ENCODE results near the gene ESPNL. TPM values are rescaled to one million over a fixed set of nuclear protein-coding genes. Genes with fewer than 3 reads are reported as not detected.

The ESPNL gene
- total RNA-seq, 1 experiment from 2014 or later, result 0.85 TPM

GRCh38 chr2:238130696-238131628 is 30.8 kb downstream of the ESPNL start:
- CTCF ChIA-PET, result no interaction called here
- BruUV-seq (replicated peaks), result no TSS peak

DNA sequence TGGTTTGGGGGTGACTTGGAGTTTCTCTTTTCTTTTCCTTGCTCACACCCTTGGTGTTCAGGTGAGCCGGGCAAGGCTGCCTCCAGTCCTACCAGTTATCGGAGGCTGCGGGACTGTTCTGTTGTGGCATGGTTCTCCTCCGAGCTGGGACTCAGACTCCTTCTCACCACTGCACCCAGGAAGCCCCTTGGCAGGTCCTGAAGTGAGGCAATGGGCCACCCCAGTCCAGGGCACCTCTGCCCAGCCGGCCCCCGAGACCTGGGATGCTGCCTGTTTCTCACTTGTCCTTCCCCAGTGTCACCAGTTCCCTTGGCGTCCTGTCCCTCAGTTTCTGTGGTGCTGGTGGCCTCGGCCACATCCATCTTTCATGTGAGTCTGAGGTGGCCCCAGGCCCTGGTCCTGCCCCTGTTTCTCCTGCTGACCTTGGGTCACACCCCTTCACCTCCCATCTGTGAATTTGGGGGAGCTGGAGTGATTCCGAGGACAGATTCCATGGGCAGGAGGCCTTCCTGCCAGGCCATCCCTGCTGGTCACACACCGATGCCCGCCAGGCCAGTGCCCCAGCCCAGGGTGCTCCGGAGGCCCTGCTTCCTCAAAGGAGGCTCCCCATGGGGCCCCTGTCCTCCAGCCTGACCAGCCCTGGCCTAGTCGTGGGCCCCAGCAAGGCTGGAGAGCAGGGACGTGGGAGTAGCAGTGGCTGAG is 31.8 kb downstream of the ESPNL start:
- Histone ChIP-seq H3K27me3 (ENCODE audit: control insufficient read depth, insufficient read depth, low read length) (no peaks in the 10 kb centered on the region), H3K36me3 (ENCODE audit: control insufficient read depth, insufficient read depth, low read length) (no peaks in the 10 kb centered on the region), H3K9me3 (ENCODE audit: control insufficient read depth, insufficient read depth, low read depth, low read length) (no peaks in the 10 kb centered on the region), H3K4me3 (ENCODE audit: low read depth in 2 of 2, low read length in 2 of 2) (no peak overlapping the region), H3K27ac (ENCODE audit: low read length) (no peak overlapping the region), H3K4me1 (ENCODE audit: control insufficient read depth, insufficient read depth, low read length) (no peaks in the 10 kb centered on the region)
- intact Hi-C loops (cut with micrococcal nuclease; ENCODE audit: unreplicated experiment), result no loop called here
- BruUV-seq (replicated peaks), result no TSS peak
- TF ChIP-seq TCF7L2 (IDR thresholded peaks at IDR 0.05; ENCODE audit: low read depth, low read length) (no peak), SIN3A (IDR thresholded peaks at IDR 0.05; ENCODE audit: borderline replicate concordance, insufficient read depth, low read depth, low read length) (no peak), POLR2AphosphoS5 (IDR thresholded peaks at IDR 0.05; ENCODE audit: low read depth, low read length) (no peak), REST (IDR thresholded peaks at IDR 0.05; ENCODE audit: insufficient read depth in 1 of 2, low read depth in 2 of 2, low read length in 1 of 2) (no peak)
- TF ChIP-seq, protein P1, sequence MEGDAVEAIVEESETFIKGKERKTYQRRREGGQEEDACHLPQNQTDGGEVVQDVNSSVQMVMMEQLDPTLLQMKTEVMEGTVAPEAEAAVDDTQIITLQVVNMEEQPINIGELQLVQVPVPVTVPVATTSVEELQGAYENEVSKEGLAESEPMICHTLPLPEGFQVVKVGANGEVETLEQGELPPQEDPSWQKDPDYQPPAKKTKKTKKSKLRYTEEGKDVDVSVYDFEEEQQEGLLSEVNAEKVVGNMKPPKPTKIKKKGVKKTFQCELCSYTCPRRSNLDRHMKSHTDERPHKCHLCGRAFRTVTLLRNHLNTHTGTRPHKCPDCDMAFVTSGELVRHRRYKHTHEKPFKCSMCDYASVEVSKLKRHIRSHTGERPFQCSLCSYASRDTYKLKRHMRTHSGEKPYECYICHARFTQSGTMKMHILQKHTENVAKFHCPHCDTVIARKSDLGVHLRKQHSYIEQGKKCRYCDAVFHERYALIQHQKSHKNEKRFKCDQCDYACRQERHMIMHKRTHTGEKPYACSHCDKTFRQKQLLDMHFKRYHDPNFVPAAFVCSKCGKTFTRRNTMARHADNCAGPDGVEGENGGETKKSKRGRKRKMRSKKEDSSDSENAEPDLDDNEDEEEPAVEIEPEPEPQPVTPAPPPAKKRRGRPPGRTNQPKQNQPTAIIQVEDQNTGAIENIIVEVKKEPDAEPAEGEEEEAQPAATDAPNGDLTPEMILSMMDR (IDR thresholded peaks at IDR 0.05), result no peak
- DNase-seq (ENCODE audit: low read depth, low spot score) (no peak), ATAC-seq (no peak)
- in situ Hi-C loops (cut with HindIII; ENCODE audit: low pct_unique_long_range_greater_than_20kb, low sequenced_read_pairs), result no loop called here
- CTCF ChIA-PET, result no interaction called here
- POLR2A ChIA-PET, result no interaction called here

More at GRCh38 chr2:238130696-238131628, 30.8 kb downstream of the ESPNL start:
- no peaks in the 10 kb centered on the region for H3K4me1 ChIP-seq (ENCODE audit: control insufficient read depth, insufficient read depth, low read length)
- POLR2A ChIA-PET, result no interaction called here
- intact Hi-C loops (cut with micrococcal nuclease; ENCODE audit: unreplicated experiment), result no loop called here
- H3K9me3 ChIP-seq (ENCODE audit: control insufficient read depth, insufficient read depth, low read depth, low read length), result no peaks in the 10 kb centered on the region
- DNase-seq (ENCODE audit: low read depth, low spot score) (no peak), ATAC-seq (no peak)
- H3K27ac ChIP-seq (ENCODE audit: low read length), result no peak overlapping the region
- no peaks in the 10 kb centered on the region for H3K27me3 ChIP-seq (ENCODE audit: control insufficient read depth, insufficient read depth, low read length)
- in situ Hi-C loops (cut with HindIII; ENCODE audit: low pct_unique_long_range_greater_than_20kb, low sequenced_read_pairs), result no loop called here
- TF ChIP-seq REST (IDR thresholded peaks at IDR 0.05; ENCODE audit: insufficient read depth in 1 of 2, low read depth in 2 of 2, low read length in 1 of 2), result no peak
- no peak for TF ChIP-seq SIN3A (IDR thresholded peaks at IDR 0.05; ENCODE audit: borderline replicate concordance, insufficient read depth, low read depth, low read length)
- TF ChIP-seq, protein P1 (IDR thresholded peaks at IDR 0.05), result no peak
- TF ChIP-seq POLR2AphosphoS5 (IDR thresholded peaks at IDR 0.05; ENCODE audit: low read depth, low read length), result no peak
- TF ChIP-seq TCF7L2 (IDR thresholded peaks at IDR 0.05; ENCODE audit: low read depth, low read length), result no peak
- no peak overlapping the region for H3K4me3 ChIP-seq (ENCODE audit: low read depth in 2 of 2, low read length in 2 of 2)
- H3K36me3 ChIP-seq (ENCODE audit: control insufficient read depth, insufficient read depth, low read length), result no peaks in the 10 kb centered on the region

Measured in Panc1 (cell line).